HG03103 (cell line): ENCODE results near the gene RGS11.
"Not testable (repeated sequence)": the region's sequence is repeated elsewhere in the genome, so short reads cannot be mapped to it uniquely, and the experiment has no call there.

ENCODE experiments used
- ATAC-seq: cut with Tn5 transposase; IDR thresholded peaks from one replicate; pipeline ENCODE4 v1.9.1; 2021; ENCODE audit warnings: low read depth; ENCODE audit not compliant: unreplicated experiment

Gene RGS11

GRCh38 chr16:281660-282255 is 6.0 kb upstream of the RGS11 start:
- no peak for ATAC-seq

- no peak for ATAC-seq
Observed at GRCh38 chr16:280991-281659, 5.4 kb upstream of the RGS11 start.

GRCh38 chr16:280552-280951 is 4.8 kb upstream of the RGS11 start, which contains the start of gene ARHGDIG:
TSS of gene ARHGDIG (plus strand) at chr16:280591. CDS start at chr16:280681, 90 bp downstream.
- no peak for ATAC-seq

- no peak for ATAC-seq
Observed at GRCh38 chr16:280005-280460, 4.3 kb upstream of the RGS11 start.

GRCh38 chr16:279531-279930 is 3.8 kb upstream of the RGS11 start:
- no peak for ATAC-seq

- no peak for ATAC-seq
Observed at GRCh38 chr16:278863-279366, 3.2 kb upstream of the RGS11 start.

GRCh38 chr16:276426-277077 is 808 bp upstream of the RGS11 start:
- no peak for ATAC-seq

GRCh38 chr16:275041-275641 is 603 bp downstream of the RGS11 start:
- ATAC-seq: no peak

GRCh38 chr16:273547-274421 is 2.0 kb downstream of the RGS11 start:
- ATAC-seq: no peak

- ATAC-seq: no peak
Observed at GRCh38 chr16:272633-273546, 2.9 kb downstream of the RGS11 start.

GRCh38 chr16:270381-271255 is 5.1 kb downstream of the RGS11 start:
- no peak for ATAC-seq

- no peak for ATAC-seq
Observed at GRCh38 chr16:269061-269796, 6.5 kb downstream of the RGS11 start.

GRCh38 chr16:268141-269053 is 7.3 kb downstream of the RGS11 start:
- ATAC-seq: no peak

GRCh38 chr16:267562-267961 is 8.2 kb downstream of the RGS11 start:
- ATAC-seq: not testable (repeated sequence)

- ATAC-seq: no peak
Observed at GRCh38 chr16:266258-267164, 9.2 kb downstream of the RGS11 start.

- ATAC-seq: no peak
Observed at GRCh38 chr16:265711-266110, 10.0 kb downstream of the RGS11 start.
